Inferior parietal cortex (tissue), 1 donor: ENCODE data around the gene MTG2.

Source experiments
- DNase-seq: peaks from one replicate; pipeline ENCODE4 v3.0.0-alpha.2; 2016; ENCODE audit errors: extremely low spot score

MTG2 gene

DNA sequence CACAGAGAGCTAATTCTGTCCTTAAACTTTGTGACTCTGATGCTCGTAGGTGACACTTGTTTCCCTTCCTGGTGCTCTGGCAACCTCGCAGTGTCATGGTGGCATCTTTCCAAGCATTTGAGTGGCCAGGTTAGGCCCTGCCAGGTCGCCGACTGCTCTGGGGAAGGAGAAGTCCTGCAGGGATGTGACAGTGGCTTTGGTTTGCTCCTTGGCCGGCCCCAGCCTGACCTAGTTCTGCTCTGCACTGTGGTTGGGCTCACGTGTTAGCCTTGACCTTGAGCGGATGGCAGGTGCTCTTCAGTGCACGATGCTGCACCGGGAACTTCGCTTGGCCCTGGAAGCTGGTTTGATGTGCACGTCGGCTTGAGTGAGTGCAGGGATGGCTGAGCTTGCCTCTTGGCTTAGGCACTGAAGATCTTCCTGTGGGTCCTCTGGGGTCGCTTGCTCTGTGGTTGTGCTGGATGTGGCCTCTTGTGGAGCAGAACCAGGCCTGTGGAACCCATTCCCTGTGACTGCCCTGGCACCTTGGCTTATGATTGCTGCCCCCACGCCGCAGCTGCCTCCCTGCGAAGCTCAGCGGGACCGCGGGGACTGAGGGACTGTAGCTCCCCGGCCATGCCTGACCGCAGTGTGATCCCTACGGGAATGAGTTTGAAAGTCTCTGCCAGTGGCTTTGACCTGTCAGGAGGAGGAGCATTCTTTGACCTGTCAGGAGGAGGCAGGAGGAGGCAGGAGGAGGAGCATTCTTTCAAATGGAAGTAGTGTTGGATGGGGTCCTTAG is 64.2 kb downstream of the MTG2 start:
- no peak for DNase-seq

DNA sequence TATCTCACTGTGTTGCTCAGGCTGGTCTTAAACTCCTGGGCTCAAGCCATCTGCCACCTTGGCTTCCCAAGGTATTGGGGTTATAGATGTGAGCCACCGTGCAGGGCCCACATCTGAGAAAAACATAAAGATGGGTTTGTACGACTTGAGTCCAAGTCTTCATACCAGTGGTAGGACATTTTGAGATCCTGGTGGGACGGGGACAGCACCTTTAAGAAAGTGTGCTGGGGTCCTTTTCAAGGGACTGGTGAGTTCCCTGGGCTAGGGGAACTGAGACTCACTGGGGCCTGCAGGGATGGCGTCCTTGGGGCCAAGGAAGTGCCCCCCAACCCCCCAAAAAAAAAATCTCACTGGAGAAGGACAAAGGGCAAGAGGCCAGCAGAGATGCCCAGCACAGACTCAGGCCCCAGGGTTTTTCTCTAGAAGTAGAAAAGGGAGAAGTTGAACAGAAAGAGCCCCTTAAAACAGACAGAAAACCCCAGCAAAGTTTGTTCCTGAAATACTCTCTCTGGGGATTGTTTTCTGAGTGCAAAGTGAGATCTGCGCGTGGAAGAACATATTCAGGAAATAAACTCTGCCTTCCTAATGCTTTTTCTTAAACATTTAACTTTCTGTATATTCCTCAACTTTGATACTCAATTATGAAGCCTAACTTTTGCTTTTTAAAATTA is 66.2 kb downstream of the MTG2 start:
- DNase-seq, result no peak

DNA sequence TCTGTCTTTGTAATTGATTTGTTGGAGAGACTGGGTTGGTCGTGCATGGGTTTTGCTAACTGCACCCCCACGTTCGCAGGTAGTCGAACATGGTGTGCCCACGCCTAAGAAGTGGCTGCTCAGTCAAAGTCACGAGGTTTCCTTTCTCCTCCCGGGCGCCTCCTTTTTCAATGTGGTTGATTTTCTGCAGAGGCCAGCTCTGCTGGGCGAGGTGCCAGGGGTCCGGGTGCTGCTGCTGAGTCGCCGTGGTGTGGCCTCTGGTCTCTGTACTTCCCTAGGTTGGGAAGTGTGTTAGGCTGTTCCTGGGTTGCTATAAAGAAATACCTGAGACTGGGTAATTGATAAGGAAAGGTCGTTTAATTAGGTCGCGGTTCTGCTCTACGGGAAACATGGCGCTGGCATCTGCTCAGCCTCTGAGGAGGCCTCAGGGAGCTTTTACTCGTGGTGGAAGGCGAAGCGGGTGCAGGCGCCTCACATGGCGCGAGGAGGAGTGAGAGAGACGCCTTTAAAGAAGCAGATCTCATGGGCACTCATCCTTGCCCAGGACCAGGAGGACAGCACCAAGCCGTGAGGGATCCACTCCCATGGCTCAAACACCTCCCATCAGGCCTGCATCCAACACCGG is 69.6 kb downstream of the MTG2 start:
- no peak for DNase-seq
